WTC11 (cell line): ENCODE results near the gene BMP5. TPM values are rescaled to one million over a fixed set of nuclear protein-coding genes. Genes with fewer than 3 reads are reported as not detected.

Experiments used
- ATAC-seq: fragments of 200-7000 bp; cut with Tn5 transposase; 2 replicates; pipeline ENCODE4 v1.10.0; 2021; ENCODE audit warnings: mild to moderate bottlenecking, moderate library complexity
- CTCF ChIA-PET: fragments of 300-600 bp; sonication (Branson Sonifier 250); formaldehyde crosslinking; loops from one replicate; lab custom pipeline; 2021; ENCODE audit warnings: antibody characterized with exemption; lab: Charles Lee
- POLR2A ChIA-PET: fragments of 350-600 bp; sonication (Branson Sonifier 250); formaldehyde crosslinking; loops from one replicate; lab custom pipeline; 2021; ENCODE audit warnings: antibody characterized with exemption; lab: Charles Lee
- DNase-seq: peaks from one replicate; pipeline ENCODE4 v3.0.0; 2021; ENCODE audit warnings: low spot score
- H3K27ac Mint-ChIP-seq: 2 replicates; pipeline ENCODE4 v1.8.0; 2021; ENCODE audit warnings: mixed read lengths
- H3K27me3 Mint-ChIP-seq: 2 replicates; pipeline ENCODE4 v1.8.0; 2021; ENCODE audit warnings: low read depth, mild to moderate bottlenecking, moderate library complexity, mixed read lengths
- H3K36me3 Mint-ChIP-seq: 2 replicates; pipeline ENCODE4 v1.8.0; 2021; ENCODE audit warnings: mixed read lengths
- H3K4me1 Mint-ChIP-seq: 2 replicates; pipeline ENCODE4 v1.8.0; 2022; ENCODE audit warnings: mixed read lengths
- H3K4me3 Mint-ChIP-seq: 2 replicates; pipeline ENCODE4 v1.8.0; 2021; ENCODE audit warnings: mild to moderate bottlenecking, moderate library complexity, mixed read lengths
- H3K9me3 Mint-ChIP-seq: 2 replicates; pipeline ENCODE4 v1.8.0; 2021; ENCODE audit warnings: mixed read lengths
- ATF1 ChIP-seq: sonication (generic); formaldehyde crosslinking; IDR thresholded peaks from 2 replicates; pipeline ENCODE4 v1.8.1; 2023; ENCODE audit warnings: mild to moderate bottlenecking, moderate library complexity, missing genetic modification reagents
- CDX4 ChIP-seq: fragments of 250-450 bp; sonication (Bioruptor Pico); IDR thresholded peaks from 2 replicates; pipeline ENCODE4 v1.9.0; 2021; ENCODE audit warnings: moderate library complexity, mild to moderate bottlenecking, inconsistent platforms, borderline replicate concordance
- CREM ChIP-seq: sonication (generic); formaldehyde crosslinking; IDR thresholded peaks from 2 replicates; pipeline ENCODE4 v1.8.1; 2022; ENCODE audit warnings: mild to moderate bottlenecking, missing genetic modification reagents, moderate library complexity
- ESRRA ChIP-seq: sonication (generic); formaldehyde crosslinking; IDR thresholded peaks from 2 replicates; pipeline ENCODE4 v1.8.1; 2022; ENCODE audit warnings: mild to moderate bottlenecking, missing genetic modification reagents, borderline replicate concordance
- FOXP1 ChIP-seq: sonication (generic); formaldehyde crosslinking; IDR thresholded peaks from 2 replicates; pipeline ENCODE4 v1.8.0; 2022; ENCODE audit warnings: missing genetic modification reagents, mild to moderate bottlenecking, moderate library complexity, borderline replicate concordance
- GRHL2 ChIP-seq: fragments of 250-450 bp; sonication (Bioruptor Pico); IDR thresholded peaks from 2 replicates; pipeline ENCODE4 v1.8.0; 2022; ENCODE audit warnings: mild to moderate bottlenecking, moderate library complexity; ENCODE audit not compliant: insufficient replicate concordance, severe bottlenecking
- HMGA2 ChIP-seq: fragments of 250-450 bp; sonication (Bioruptor Pico); IDR thresholded peaks from 2 replicates; pipeline ENCODE4 v1.4.0; 2021; ENCODE audit warnings: mild to moderate bottlenecking, moderate library complexity
- IRF2 ChIP-seq: sonication (generic); formaldehyde crosslinking; IDR thresholded peaks from 2 replicates; pipeline ENCODE4 v1.8.0; 2022; ENCODE audit warnings: low read depth, missing genetic modification reagents, borderline replicate concordance
- MXD4 ChIP-seq: fragments of 250-450 bp; sonication (Bioruptor Pico); IDR thresholded peaks from 2 replicates; pipeline ENCODE4 v1.8.0; 2021; ENCODE audit warnings: mild to moderate bottlenecking, moderate library complexity, borderline replicate concordance
- NFYB ChIP-seq: sonication (generic); formaldehyde crosslinking; conservative IDR thresholded peaks from 2 replicates; pipeline ENCODE4 v1.8.0; 2022; ENCODE audit warnings: low read depth, missing genetic modification reagents
- NR1H2 ChIP-seq: sonication (generic); formaldehyde crosslinking; IDR thresholded peaks from 2 replicates; pipeline ENCODE4 v1.9.0; 2021; ENCODE audit warnings: mild to moderate bottlenecking, moderate library complexity, missing genetic modification reagents
- RELA ChIP-seq: sonication (generic); formaldehyde crosslinking; IDR thresholded peaks from 2 replicates; pipeline ENCODE4 v1.8.1; 2022; ENCODE audit warnings: missing genetic modification reagents, mild to moderate bottlenecking, borderline replicate concordance
- RORB ChIP-seq: fragments of 250-450 bp; sonication (Bioruptor Pico); IDR thresholded peaks from 2 replicates; pipeline ENCODE4 v1.9.0; 2021; ENCODE audit warnings: mild to moderate bottlenecking
- SMAD3 ChIP-seq: sonication (generic); formaldehyde crosslinking; IDR thresholded peaks from 2 replicates; pipeline ENCODE4 v1.8.0; 2022; ENCODE audit warnings: missing genetic modification reagents, mild to moderate bottlenecking, borderline replicate concordance
- SP1 ChIP-seq: sonication (generic); formaldehyde crosslinking; conservative IDR thresholded peaks from 2 replicates; pipeline ENCODE4 v1.8.1; 2022; ENCODE audit warnings: missing genetic modification reagents
- TEAD1 ChIP-seq: sonication (generic); formaldehyde crosslinking; IDR thresholded peaks from 2 replicates; pipeline ENCODE4 v1.8.0; 2022; ENCODE audit warnings: mild to moderate bottlenecking, missing genetic modification reagents
- TP53 ChIP-seq: sonication (generic); formaldehyde crosslinking; IDR thresholded peaks from 2 replicates; pipeline ENCODE4 v1.8.1; 2023; ENCODE audit warnings: mild to moderate bottlenecking, missing genetic modification reagents
- ZNF263 ChIP-seq: sonication (generic); formaldehyde crosslinking; IDR thresholded peaks from 2 replicates; pipeline ENCODE4 v1.8.1; 2022; ENCODE audit warnings: low read depth, mild to moderate bottlenecking, moderate library complexity, missing genetic modification reagents
- ZNF416 ChIP-seq: fragments of 250-450 bp; sonication (Bioruptor Pico); IDR thresholded peaks from 2 replicates; pipeline ENCODE4 v1.9.0; 2021; ENCODE audit warnings: mild to moderate bottlenecking, inconsistent platforms
- ZNF671 ChIP-seq: fragments of 250-450 bp; sonication (Bioruptor Pico); IDR thresholded peaks from 2 replicates; pipeline ENCODE4 v1.8.0; 2021; ENCODE audit warnings: mild to moderate bottlenecking
- ZSCAN18 ChIP-seq: fragments of 250-450 bp; sonication (Bioruptor Pico); IDR thresholded peaks from 2 replicates; pipeline ENCODE4 v2.1.2; 2022; ENCODE audit warnings: mild to moderate bottlenecking, moderate library complexity
- total RNA-seq: library from RNA; stranded (reverse); gene quantifications from 3 replicates; pipeline ENCODE4 v1.2.3, GENCODE V29; 2021
- TF ChIP-seq, protein P1 (sequence below): sonication (generic); formaldehyde crosslinking; IDR thresholded peaks from 2 replicates; pipeline ENCODE4 v1.8.1; 2022; ENCODE audit warnings: missing genetic modification reagents, borderline replicate concordance
- TF ChIP-seq, protein P2 (sequence below): sonication (generic); formaldehyde crosslinking; conservative IDR thresholded peaks from 2 replicates; pipeline ENCODE4 v1.8.1; 2022; ENCODE audit warnings: mild to moderate bottlenecking, missing genetic modification reagents
- TF ChIP-seq, protein P3 (sequence below): sonication (generic); formaldehyde crosslinking; IDR thresholded peaks from 2 replicates; pipeline ENCODE4 v1.8.1; 2023; ENCODE audit warnings: mild to moderate bottlenecking, missing genetic modification reagents, moderate library complexity
- TF ChIP-seq, protein P4 (sequence below): sonication (generic); formaldehyde crosslinking; IDR thresholded peaks from 2 replicates; pipeline ENCODE4 v1.8.1; 2022; ENCODE audit warnings: low read depth, missing genetic modification reagents, borderline replicate concordance
- TF ChIP-seq, protein P5 (sequence below): sonication (generic); formaldehyde crosslinking; IDR thresholded peaks from 2 replicates; pipeline ENCODE4 v1.8.1; 2023; ENCODE audit warnings: mild to moderate bottlenecking, missing genetic modification reagents, moderate library complexity

Gene BMP5
- total RNA-seq, 1 experiment from 2014 or later: not detected

DNA sequence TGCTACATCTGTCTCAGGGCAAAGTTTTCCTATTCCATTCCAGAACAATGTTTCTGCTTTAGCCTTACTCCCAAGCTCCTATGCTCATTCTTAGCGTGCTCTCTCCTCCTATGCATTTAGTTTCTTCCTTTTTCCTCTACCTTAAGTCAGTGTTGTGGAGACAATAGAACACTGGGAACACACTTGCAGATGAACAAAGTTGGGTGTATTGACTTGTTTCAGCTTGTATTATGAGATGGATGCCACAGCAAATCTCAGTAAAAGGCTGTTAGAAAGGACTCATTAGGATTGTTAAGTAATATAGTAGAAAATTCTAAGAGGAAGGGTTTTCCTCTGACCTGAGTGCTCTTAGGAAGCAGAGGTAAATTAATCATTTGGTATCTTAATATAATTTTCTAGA lies 48.4 kb downstream of the BMP5 start (continued):
- TF ChIP-seq, protein P1, sequence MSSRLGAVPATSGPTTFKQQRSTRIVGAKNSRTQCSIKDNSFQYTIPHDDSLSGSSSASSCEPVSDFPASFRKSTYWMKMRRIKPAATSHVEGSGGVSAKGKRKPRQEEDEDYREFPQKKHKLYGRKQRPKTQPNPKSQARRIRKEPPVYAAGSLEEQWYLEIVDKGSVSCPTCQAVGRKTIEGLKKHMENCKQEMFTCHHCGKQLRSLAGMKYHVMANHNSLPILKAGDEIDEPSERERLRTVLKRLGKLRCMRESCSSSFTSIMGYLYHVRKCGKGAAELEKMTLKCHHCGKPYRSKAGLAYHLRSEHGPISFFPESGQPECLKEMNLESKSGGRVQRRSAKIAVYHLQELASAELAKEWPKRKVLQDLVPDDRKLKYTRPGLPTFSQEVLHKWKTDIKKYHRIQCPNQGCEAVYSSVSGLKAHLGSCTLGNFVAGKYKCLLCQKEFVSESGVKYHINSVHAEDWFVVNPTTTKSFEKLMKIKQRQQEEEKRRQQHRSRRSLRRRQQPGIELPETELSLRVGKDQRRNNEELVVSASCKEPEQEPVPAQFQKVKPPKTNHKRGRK (CRISPR knock-in tag): no peak

GRCh38 chr6:55825402-55826051 lies 49.9 kb downstream of the BMP5 start:
- H3K27me3 Mint-ChIP-seq: no peaks in the 10 kb centered on the region
- ATAC-seq (no peak), DNase-seq (no peak)
- H3K27ac Mint-ChIP-seq: no peak overlapping the region
- CTCF ChIA-PET: no interaction called here
- H3K4me1 Mint-ChIP-seq: peaks cover 4% of the 10 kb centered on the region
- POLR2A ChIA-PET: interaction anchor here (0.5 kb wide), 1 partner anchor 65 kb away, joined by 4 read pairs; no protein-coding TSS in a partner anchor
- no peak for TF ChIP-seq ATF1
- no peak for TF ChIP-seq TEAD1 (CRISPR knock-in tag)
- TF ChIP-seq GRHL2: no peak
- TF ChIP-seq FOXP1: no peak
- TF ChIP-seq, protein P2, sequence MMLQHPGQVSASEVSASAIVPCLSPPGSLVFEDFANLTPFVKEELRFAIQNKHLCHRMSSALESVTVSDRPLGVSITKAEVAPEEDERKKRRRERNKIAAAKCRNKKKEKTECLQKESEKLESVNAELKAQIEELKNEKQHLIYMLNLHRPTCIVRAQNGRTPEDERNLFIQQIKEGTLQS (CRISPR knock-in tag): no peak
- no peak for TF ChIP-seq TP53 (CRISPR knock-in tag)
- TF ChIP-seq NR1H2 (CRISPR knock-in tag): no peak
- TF ChIP-seq CDX4 (CRISPR knock-in tag): no peak
- TF ChIP-seq IRF2 (CRISPR knock-in tag): no peak
- TF ChIP-seq HMGA2 (CRISPR knock-in tag): no peak
- TF ChIP-seq RELA: no peak
- no peak for TF ChIP-seq SP1
- TF ChIP-seq, protein P3, sequence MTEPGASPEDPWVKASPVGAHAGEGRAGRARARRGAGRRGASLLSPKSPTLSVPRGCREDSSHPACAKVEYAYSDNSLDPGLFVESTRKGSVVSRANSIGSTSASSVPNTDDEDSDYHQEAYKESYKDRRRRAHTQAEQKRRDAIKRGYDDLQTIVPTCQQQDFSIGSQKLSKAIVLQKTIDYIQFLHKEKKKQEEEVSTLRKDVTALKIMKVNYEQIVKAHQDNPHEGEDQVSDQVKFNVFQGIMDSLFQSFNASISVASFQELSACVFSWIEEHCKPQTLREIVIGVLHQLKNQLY (CRISPR knock-in tag): no peak
- H3K4me3 Mint-ChIP-seq: no peak overlapping the region
- H3K36me3 Mint-ChIP-seq: no peaks in the 10 kb centered on the region
- no peaks in the 10 kb centered on the region for H3K9me3 Mint-ChIP-seq

GRCh38 chr6:55822815-55823214 lies 52.6 kb downstream of the BMP5 start:
- Mint-ChIP-seq H3K36me3 (no peaks in the 10 kb centered on the region), H3K27me3 (no peaks in the 10 kb centered on the region), H3K9me3 (no peaks in the 10 kb centered on the region), H3K27ac (no peak overlapping the region), H3K4me3 (no peak overlapping the region), H3K4me1 (no peaks in the 10 kb centered on the region; the same call in none of the 2 replicates)
- POLR2A ChIA-PET: no interaction called here
- ATAC-seq: no peak
- CTCF ChIA-PET: no interaction called here
- DNase-seq: no peak
- TF ChIP-seq, protein P4, sequence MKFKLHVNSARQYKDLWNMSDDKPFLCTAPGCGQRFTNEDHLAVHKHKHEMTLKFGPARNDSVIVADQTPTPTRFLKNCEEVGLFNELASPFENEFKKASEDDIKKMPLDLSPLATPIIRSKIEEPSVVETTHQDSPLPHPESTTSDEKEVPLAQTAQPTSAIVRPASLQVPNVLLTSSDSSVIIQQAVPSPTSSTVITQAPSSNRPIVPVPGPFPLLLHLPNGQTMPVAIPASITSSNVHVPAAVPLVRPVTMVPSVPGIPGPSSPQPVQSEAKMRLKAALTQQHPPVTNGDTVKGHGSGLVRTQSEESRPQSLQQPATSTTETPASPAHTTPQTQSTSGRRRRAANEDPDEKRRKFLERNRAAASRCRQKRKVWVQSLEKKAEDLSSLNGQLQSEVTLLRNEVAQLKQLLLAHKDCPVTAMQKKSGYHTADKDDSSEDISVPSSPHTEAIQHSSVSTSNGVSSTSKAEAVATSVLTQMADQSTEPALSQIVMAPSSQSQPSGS (CRISPR knock-in tag): no peak
- TF ChIP-seq RORB (CRISPR knock-in tag) (no peak), TEAD1 (CRISPR knock-in tag) (no peak), ZNF416 (CRISPR knock-in tag) (no peak), SMAD3 (CRISPR knock-in tag) (no peak), MXD4 (CRISPR knock-in tag) (no peak), CREM (CRISPR knock-in tag) (no peak), ZNF671 (CRISPR knock-in tag) (no peak), ZNF263 (CRISPR knock-in tag) (no peak), NFYB (CRISPR knock-in tag) (no peak), ZSCAN18 (CRISPR knock-in tag) (no peak), ESRRA (CRISPR knock-in tag) (no peak)
- TF ChIP-seq, protein P5, sequence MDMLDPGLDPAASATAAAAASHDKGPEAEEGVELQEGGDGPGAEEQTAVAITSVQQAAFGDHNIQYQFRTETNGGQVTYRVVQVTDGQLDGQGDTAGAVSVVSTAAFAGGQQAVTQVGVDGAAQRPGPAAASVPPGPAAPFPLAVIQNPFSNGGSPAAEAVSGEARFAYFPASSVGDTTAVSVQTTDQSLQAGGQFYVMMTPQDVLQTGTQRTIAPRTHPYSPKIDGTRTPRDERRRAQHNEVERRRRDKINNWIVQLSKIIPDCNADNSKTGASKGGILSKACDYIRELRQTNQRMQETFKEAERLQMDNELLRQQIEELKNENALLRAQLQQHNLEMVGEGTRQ (CRISPR knock-in tag): no peak
